Activated naive CD8-positive, alpha-beta T cell treated with anti-CD3 and anti-CD28 coated beads for 36 hours (primary cell): ENCODE data around the gene MOV10L1. TPM values are rescaled to one million over a fixed set of nuclear protein-coding genes. Genes with fewer than 3 reads are reported as not detected.

Experiments
- DNase-seq: peaks from one replicate; pipeline ENCODE4 v3.0.0; 2021
- H3K27ac Mint-ChIP-seq: one replicate; pipeline ENCODE4 v1.8.0; 2022; ENCODE audit warnings: mild to moderate bottlenecking, moderate library complexity, mixed read lengths
- H3K27me3 Mint-ChIP-seq: one replicate; pipeline ENCODE4 v1.8.0; 2022; ENCODE audit warnings: mild to moderate bottlenecking, mixed read lengths
- H3K36me3 Mint-ChIP-seq: one replicate; pipeline ENCODE4 v1.8.0; 2021; ENCODE audit warnings: mild to moderate bottlenecking, mixed read lengths
- H3K4me1 Mint-ChIP-seq: one replicate; pipeline ENCODE4 v1.8.0; 2021; ENCODE audit warnings: mixed read lengths
- H3K4me3 Mint-ChIP-seq: one replicate; pipeline ENCODE4 v1.8.0; 2022; ENCODE audit warnings: mild to moderate bottlenecking, moderate library complexity, mixed read lengths
- H3K9me3 Mint-ChIP-seq: one replicate; pipeline ENCODE4 v1.8.0; 2022; ENCODE audit warnings: mixed read lengths
- total RNA-seq, 2 experiments: library from RNA; stranded (reverse); gene quantifications; one replicate each; pipeline ENCODE4 v1.2.3, GENCODE V29; 2021

Gene MOV10L1
- total RNA-seq, 2 experiments from 2014 or later = 0.14 to 0.23 TPM

DNA sequence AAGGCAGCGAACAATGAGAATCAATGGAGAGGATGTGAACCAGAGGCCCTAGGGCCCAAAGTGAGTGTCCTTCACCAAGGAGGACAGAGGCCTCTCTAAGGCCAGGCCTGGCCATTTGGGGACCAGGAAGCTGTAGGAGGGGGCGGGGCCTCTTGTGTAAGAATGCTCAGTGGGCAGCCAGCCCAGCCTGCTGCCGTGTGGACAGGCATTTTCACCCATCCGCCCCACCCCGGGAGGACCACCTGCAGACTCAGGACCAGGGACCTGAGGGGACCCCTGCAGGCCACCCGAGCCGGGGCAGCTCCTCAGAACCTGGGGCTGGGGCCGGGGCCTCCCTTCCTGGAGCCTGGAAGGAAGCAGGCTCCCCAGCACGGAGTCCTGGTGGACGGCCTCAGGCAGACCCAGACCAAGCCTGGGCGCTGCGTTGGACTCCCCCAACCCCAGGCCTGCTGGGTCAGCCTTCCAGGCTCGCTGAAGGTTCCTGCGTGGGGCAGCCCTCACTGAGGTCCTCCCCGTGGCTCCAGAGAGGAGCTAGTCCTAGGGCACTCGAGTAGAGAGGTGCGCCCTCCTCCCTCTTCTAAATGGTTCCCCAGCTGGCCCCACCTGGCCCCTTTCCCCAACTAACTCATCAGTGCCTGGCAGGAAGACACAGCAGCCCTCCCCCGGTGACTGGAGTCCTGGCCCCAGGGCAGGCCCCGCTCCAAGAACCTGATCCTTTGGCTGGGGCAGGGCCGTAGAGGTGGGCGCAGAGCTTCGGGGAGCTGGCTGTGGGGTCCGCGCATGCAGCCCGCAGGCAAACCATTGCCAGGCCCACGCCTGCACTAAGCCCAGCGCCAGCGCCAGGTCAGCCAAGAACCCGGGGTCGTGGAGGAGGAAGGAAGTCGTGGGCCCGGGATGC lies 94.4 kb downstream of the MOV10L1 start:
- DNase-seq = no peak
- Mint-ChIP-seq H3K27ac (no peak overlapping the region), H3K27me3 (no peaks in the 10 kb centered on the region), H3K4me1 (peaks cover 20% of the 10 kb centered on the region), H3K4me3 (peak overlapping the region; percentile 65), H3K9me3 (no peaks in the 10 kb centered on the region), H3K36me3 (peaks cover 7% of the 10 kb centered on the region)

DNA sequence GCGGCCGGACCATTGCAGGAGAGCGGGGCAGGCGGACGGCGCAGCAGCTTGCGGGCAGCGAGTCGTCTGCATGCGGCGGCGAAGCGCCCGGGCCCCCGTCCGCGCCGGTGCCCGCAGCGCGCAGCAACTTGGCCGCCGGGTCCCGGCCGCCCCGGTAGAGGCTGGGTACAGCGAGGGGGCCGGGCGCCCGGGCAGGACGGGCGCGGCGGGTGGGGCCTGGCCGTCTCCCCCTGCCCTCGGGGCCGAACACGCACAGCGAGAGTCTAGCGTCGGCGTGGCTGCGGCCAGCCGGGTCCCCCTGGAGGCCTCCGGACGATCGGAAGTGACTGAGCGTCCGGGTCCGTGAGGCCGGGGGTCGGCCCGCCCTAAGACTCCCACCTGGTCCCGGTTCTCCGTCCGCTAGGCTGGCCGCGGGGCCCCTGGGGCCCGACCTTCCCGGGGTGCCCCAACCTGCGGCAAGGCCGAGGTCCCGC lies 95.1 kb downstream of the MOV10L1 start:
- Mint-ChIP-seq H3K9me3 (no peaks in the 10 kb centered on the region), H3K36me3 (peaks cover 7% of the 10 kb centered on the region), H3K4me1 (peaks cover 26% of the 10 kb centered on the region), H3K27ac (no peak overlapping the region), H3K27me3 (no peaks in the 10 kb centered on the region), H3K4me3 (no peak overlapping the region)
- DNase-seq = no peak

DNA sequence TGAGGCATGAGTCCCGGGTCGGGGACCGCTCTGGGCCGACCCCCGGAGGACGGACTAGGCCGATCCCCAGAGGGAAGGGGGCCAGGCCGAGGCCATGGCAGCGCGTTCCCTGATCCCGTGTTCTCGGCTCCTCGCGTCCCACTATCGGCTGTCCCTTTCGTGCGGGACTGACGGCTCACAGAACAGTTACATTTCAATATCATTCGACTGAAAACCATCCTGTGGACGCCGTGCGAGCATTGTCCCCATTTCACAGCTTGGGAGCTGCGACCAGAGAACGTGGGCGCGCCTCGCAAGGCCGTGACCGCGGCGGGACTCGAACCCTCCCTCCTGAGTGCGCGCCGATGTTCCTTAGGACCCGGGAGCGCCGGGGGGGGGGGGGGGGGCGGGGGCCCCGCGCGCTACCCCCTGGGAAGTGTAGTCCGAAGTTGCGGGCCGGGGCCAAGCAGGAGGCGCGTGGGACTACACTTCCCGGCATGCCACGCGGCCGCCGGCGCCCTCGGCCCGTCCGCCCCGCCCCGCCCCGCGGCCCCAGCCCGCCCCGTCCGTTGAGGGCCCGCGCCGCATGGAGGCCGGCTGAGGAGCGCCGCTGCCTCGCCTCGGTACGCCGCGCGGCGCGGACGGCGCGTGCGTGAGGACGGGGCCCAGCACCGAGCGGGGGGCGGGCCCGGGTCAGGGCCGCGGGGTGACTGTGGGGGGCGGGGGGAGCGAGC lies 95.7 kb downstream of the MOV10L1 start, which contains the start of gene TRABD:
Gene TRABD, plus strand, starts transcription at position 539 of the 713 bp plus-strand sequence. CDS start 7,148 bp downstream, outside the sequence.
- peaks cover 28% of the 10 kb centered on the region for H3K4me1 Mint-ChIP-seq
- no peaks in the 10 kb centered on the region for H3K27me3 Mint-ChIP-seq
- peak within 1 kb of the TSS; percentile 94 for H3K4me3 Mint-ChIP-seq
- peak within 1 kb of the TSS; percentile 86 for H3K27ac Mint-ChIP-seq
- no peaks in the 10 kb centered on the region for H3K9me3 Mint-ChIP-seq
- H3K36me3 Mint-ChIP-seq = peaks cover 7% of the 10 kb centered on the region
- peak; percentile 93 for DNase-seq

DNA sequence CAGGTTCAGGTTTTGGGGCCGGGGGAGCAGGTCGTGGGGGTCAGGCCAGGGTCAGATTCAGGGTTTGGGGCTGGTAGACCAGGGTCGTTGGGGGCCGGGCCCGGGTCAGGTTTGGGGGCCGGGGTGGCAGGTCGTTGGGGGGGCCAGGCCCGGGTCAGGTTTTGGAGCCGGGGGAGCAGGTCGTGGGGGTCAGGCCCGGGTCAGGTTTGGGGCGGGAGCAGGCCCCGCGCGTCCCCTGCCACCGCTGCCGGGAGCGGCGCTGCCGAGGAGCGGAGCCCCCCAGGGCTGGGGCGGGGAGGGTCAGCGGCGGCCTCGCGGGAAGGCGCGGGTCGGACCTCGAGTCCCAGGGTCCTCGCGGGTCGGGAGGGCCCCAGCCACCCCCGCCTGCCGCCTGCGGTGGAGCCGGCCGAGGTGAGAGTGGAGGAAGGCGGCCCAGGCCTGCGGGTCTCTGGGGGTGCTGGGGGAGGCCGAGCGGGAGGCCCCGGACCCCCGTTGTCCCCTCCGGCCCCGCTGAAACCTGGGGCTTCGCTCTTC lies 96.4 kb downstream of the MOV10L1 start:
- Mint-ChIP-seq H3K4me1 (peaks cover 31% of the 10 kb centered on the region), H3K27ac (peak overlapping the region; percentile 86), H3K9me3 (no peaks in the 10 kb centered on the region), H3K4me3 (peak overlapping the region; percentile 94), H3K36me3 (peaks cover 9% of the 10 kb centered on the region), H3K27me3 (no peaks in the 10 kb centered on the region)
- DNase-seq = no peak

DNA sequence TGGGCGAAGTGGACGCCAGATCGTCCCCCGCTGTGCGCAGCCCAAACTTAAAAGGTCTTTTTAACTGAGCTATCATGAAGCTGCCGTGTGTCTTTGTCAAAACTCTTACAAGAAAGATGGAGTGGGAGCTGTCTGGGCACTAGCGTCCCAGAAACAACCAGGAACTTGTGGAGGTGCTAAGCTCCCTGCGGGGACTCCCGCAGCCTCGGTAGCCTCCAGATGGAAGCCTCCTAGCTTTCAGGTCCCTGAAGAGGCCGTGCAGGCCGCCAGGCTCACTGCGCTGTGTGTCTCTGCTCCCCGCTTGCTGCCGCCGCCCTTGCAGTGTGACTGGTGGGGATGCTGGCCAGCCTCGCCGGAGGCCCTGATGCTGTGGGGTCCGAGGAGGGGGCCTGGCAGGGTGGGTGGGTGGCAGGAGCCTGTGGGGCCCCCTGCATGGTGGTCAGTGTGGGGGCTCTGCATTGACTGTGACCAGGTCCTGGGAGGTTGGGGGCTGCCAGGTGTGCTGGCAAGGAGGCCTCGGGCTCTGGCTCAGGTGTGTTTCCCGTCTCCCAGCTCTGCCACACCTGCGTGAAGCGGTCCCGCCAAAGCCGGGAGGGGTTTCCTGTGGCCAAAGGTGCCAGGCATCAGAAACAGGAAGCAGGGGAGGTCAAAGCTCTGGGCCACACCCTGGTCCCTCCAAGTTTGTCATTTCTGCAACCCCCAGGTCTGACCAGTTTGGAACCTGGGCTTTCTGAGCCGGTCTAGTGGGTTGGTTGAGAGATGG lies 97.1 kb downstream of the MOV10L1 start:
- H3K27me3 Mint-ChIP-seq = no peaks in the 10 kb centered on the region
- DNase-seq = no peak

DNA sequence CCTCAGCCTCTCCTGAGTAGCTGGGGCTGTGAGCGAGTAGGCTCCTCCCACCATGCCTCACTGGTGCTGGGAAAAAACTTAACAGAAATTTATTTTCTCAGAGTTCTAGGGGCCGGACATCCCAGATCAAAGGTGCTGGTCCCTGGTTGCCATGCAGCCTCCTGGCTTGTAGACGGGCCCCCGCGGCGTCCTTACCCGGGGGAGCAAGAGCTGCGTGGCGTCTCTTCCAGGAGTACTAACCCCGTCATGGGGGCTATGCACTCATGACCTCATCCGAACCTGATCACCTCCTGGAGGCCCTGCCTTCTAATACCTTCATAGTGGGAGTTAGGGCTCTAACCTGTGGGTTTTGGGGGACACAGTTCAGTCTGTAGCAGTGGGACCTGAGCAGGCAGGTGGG lies 98.5 kb downstream of the MOV10L1 start:
- H3K4me3 Mint-ChIP-seq = no peak overlapping the region
- H3K4me1 Mint-ChIP-seq = peaks cover 48% of the 10 kb centered on the region
- H3K27me3 Mint-ChIP-seq = no peaks in the 10 kb centered on the region
- H3K36me3 Mint-ChIP-seq = peaks cover 21% of the 10 kb centered on the region
- peak overlapping the region; percentile 13 for H3K27ac Mint-ChIP-seq
- DNase-seq = no peak
- no peaks in the 10 kb centered on the region for H3K9me3 Mint-ChIP-seq

More for the DNA sequence above, 97.1 kb downstream of the MOV10L1 start:
- Mint-ChIP-seq H3K36me3 (peaks cover 15% of the 10 kb centered on the region), H3K9me3 (no peaks in the 10 kb centered on the region), H3K4me3 (peak overlapping the region; percentile 94), H3K4me1 (peaks cover 37% of the 10 kb centered on the region), H3K27ac (peak overlapping the region; percentile 86)

DNA sequence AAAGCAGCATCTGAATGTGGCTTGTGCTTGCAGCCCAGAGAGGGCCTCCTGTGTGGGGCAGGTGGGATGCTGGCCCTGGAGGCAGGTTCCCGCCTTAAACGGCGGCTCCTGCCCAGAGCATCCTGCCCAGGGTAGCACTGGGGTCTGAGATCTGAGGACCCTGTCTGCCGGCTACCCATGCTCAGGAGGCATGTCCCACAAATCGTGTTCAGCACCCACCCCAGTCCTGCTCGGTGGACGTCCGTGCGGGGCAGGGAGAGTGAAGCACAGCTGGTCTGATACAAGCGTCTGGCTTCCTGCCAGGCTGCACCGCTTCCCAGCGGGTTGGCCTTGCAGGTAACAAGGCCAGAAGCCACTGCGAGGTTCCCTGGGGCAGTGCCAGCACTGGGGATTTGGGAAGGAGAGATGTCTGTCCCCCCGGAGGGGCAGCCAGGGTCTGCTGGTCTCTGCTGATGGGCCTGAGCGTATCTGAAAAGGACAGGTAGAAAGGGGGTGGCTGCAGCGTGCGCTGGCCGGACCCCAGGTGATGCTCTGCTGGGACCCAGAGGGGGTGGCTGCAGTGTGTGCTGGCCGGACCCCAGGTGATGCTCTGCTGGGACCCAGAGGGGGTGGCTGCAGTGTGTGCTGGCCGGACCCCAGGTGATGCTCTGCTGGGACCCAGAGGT lies 99.5 kb downstream of the MOV10L1 start:
- Mint-ChIP-seq H3K9me3 (no peaks in the 10 kb centered on the region), H3K27ac (peak overlapping the region; percentile 98), H3K27me3 (no peaks in the 10 kb centered on the region), H3K36me3 (peaks cover 21% of the 10 kb centered on the region), H3K4me1 (peaks cover 48% of the 10 kb centered on the region), H3K4me3 (peak overlapping the region; percentile 88)
- no peak for DNase-seq

DNA sequence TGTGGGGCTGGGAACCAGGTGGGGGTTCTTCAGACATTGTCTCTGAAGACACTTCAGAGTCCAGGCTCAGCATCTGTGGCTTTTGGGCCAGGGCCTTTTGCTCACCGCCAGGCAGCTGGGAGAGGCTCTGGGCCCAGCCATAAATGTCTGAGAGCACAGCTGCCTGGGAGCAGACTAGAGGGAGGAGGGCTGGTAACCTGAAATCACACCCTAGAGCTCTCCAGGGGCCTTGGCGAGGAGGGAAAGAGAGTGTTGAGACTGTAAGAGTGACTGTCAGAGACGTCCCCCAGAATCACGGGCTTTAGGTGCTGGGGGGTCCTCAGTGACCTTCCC lies 100.0 kb downstream of the MOV10L1 start:
- no peak for DNase-seq
- Mint-ChIP-seq H3K27ac (peak overlapping the region; percentile 98), H3K9me3 (no peaks in the 10 kb centered on the region), H3K27me3 (no peaks in the 10 kb centered on the region), H3K4me1 (peaks cover 46% of the 10 kb centered on the region), H3K36me3 (peaks cover 21% of the 10 kb centered on the region), H3K4me3 (peak overlapping the region; percentile 88)

DNA sequence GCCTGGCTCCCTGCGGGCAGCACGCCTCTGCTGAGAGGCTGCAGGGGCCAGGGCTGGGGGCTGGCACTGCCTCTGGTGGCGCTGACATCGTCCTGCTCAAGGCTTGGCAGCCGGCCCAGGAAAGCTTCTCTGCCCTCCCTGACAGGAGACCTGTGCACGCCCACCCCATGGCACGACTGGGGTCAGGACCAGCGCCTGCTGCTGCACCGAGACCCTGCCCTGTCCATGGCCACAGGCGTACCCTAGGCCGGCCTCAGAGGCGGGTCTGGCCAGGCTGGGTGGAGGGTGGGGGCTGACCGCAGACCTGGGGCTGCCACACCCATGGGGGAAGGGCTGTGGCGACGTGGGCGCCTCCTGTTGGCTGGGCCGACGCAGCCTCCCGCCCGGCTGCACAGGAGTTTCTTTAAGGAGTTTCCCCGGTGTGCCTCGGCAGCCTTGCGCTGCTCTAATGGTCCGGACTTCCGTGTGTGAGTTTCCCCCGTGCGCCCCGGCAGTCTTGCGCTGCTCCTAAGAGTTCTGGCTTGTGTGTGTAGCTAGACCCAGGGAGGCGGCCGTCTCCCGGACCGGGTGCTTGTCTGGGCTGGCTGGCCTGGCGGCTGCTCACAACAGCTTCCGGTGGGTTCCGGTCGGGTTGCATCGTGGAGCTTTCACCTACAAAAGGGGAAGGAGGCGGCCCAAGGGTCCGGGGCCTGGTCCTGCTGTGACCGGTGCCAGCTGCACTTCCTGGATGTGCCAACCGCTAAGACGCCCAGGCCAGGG lies 100.6 kb downstream of the MOV10L1 start:
- Mint-ChIP-seq H3K4me1 (peaks cover 45% of the 10 kb centered on the region), H3K9me3 (no peaks in the 10 kb centered on the region), H3K36me3 (peaks cover 21% of the 10 kb centered on the region), H3K4me3 (peak overlapping the region; percentile 88), H3K27ac (peak overlapping the region; percentile 98), H3K27me3 (no peaks in the 10 kb centered on the region)
- peak; percentile 80 for DNase-seq

DNA sequence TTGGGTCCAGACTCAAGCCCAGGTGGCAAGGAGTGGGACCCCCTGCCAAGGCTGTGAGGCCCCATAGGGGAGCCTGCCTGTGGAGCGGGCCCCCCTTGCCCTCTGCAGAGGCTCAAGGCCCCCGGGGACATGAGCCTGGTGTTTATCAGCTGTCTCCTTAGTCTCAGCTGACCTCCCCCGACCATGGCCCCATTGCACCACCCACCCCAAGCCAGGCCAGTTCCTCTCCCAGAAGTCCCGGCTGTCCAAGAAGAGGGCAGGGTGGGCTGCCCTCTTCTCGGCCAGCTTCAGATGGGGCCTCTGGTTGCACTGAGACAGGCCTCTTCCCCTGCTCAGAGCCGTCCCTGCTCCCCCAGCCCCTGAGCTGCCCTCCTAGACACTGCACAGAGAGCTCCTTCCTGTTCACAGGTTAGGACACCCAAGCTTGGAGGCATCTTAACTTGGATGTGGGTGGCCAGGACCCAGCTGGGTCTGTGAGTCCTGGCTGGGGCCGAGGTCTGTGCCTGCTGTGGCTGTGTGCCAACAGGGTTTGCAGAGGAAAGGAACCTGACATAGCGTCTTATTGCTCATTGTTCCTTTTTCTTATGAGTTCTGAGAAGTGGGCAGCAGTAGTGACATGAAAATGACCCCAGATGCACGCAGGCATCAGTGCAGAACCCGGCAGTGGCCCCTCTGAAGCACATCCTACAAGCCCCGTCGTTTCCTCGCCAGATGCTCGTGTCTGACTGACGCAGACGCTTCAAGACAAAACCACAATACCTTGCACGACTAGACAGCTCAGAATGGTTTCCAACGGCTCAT lies 101.3 kb downstream of the MOV10L1 start:
- H3K9me3 Mint-ChIP-seq = no peaks in the 10 kb centered on the region
- H3K4me1 Mint-ChIP-seq = peaks cover 43% of the 10 kb centered on the region
- no peaks in the 10 kb centered on the region for H3K27me3 Mint-ChIP-seq
- H3K36me3 Mint-ChIP-seq = peaks cover 21% of the 10 kb centered on the region
- peak; percentile 77 for DNase-seq
- peak overlapping the region; percentile 98 for H3K27ac Mint-ChIP-seq
- peak overlapping the region; percentile 88 for H3K4me3 Mint-ChIP-seq

DNA sequence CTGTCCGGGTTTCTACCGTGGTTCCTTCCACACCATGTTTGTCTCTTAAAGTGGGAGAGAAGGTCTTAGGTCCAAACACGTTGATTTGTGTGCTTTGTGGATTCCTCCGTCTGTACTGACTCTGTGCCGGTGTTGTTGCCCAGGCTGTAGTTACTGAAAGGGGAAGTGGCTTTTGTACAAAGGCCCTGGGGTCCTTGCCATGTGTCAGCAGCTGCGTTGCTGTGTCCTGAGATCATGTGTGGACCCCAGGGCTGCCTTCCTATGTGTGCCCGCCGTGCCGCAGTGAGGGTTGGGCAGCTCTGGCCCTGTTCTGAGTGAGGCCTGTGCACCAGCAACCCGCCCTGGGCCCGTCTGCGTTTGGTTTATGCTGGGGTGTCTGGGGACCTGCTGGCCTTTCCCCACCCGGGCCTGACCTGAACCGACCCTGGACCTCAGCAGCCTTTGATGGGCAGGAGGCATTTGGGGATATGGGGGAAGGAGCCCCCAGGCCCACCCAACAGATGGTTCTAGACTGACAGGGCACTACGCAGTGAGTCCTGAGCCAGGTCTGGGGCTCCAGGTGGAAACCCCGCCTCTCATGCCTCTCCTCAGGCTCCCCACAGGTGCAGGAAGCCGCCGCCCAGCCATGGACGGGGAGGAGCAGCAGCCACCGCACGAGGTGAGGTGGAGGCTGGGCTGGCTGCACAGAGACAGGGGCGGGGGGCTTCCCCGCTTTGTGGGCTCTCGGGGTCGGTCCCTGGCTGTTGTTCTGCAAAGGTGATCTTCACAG lies 102.8 kb downstream of the MOV10L1 start:
- Mint-ChIP-seq H3K27me3 (no peaks in the 10 kb centered on the region), H3K9me3 (no peaks in the 10 kb centered on the region), H3K4me1 (peaks cover 35% of the 10 kb centered on the region), H3K36me3 (peaks cover 15% of the 10 kb centered on the region), H3K27ac (peak overlapping the region; percentile 98), H3K4me3 (peak overlapping the region; percentile 88)
- peak; percentile 46 for DNase-seq

DNA sequence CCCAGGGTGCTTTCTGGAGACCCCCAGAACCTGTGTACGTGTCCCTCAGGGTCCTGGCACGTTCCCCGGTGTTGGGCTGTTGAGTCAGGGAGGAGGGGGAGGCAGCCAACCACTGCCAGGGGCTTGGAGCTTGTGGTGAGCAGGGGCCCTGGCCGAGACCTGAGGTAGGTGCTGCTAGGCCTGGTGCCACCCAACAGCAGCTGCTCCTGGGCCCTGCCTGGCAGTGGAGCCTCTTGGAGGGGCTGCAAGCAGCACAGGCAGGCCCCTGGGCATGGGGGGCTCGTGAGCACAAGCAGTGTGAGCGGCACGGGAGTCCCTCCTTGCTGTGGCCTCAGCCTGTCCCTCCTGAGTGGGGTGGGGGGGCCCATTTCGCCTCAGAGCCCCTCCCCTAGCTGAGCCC lies 103.8 kb downstream of the MOV10L1 start:
- H3K27me3 Mint-ChIP-seq = no peaks in the 10 kb centered on the region
- no peak overlapping the region for H3K27ac Mint-ChIP-seq
- H3K4me1 Mint-ChIP-seq = peaks cover 31% of the 10 kb centered on the region
- no peak overlapping the region for H3K4me3 Mint-ChIP-seq
- no peaks in the 10 kb centered on the region for H3K9me3 Mint-ChIP-seq
- no peak for DNase-seq
- H3K36me3 Mint-ChIP-seq = peaks cover 14% of the 10 kb centered on the region
